Activated T-cell treated with anti-CD3 and anti-CD28 coated beads, Interleukin-2, amount 50 U/mL, for 72 hours (primary cell): ENCODE measurements around the gene ANKRD40. TPM values are rescaled to one million over a fixed set of nuclear protein-coding genes. Genes with fewer than 3 reads are reported as not detected.
A peak's percentile ranks its signal among the peaks of the same experiment; 100 is the strongest.
"Not testable (repeated sequence)": the region's sequence is repeated elsewhere in the genome, so short reads cannot be mapped to it uniquely, and the experiment has no call there.

ENCODE experiments used
- ATAC-seq, 2 donors: fragments of 150-1000 bp; cut with Tn5 transposase; replicated peaks in 1 of 2; 2 replicates each; pipeline ENCODE4 v1.10.0; 2021; ENCODE audit warnings: moderate library complexity in 2 of 2, mild to moderate bottlenecking in 1 of 2
- DNase-seq, 2 donors: peaks; one replicate each; pipeline ENCODE4 v3.0.0; 2021 to 2022; ENCODE audit warnings: mixed read lengths in 1 of 2
- H3K27ac Mint-ChIP-seq: one replicate; pipeline ENCODE4 v1.8.0; 2022; ENCODE audit warnings: mild to moderate bottlenecking, moderate library complexity, mixed read lengths
- H3K27me3 Mint-ChIP-seq: one replicate; pipeline ENCODE4 v1.8.0; 2022; ENCODE audit warnings: low read depth, mixed read lengths
- H3K36me3 Mint-ChIP-seq, 2 donors: one replicate each; pipeline ENCODE4 v1.8.0; 2022; ENCODE audit warnings: mixed read lengths in 2 of 2, mild to moderate bottlenecking in 1 of 2; ENCODE audit not compliant: insufficient read depth in 2 of 2
- H3K4me1 Mint-ChIP-seq: one replicate; pipeline ENCODE4 v1.8.0; 2022; ENCODE audit warnings: low read depth, mixed read lengths
- H3K4me3 Mint-ChIP-seq, 2 donors: one replicate each; pipeline ENCODE4 v1.8.0; 2022; ENCODE audit warnings: mild to moderate bottlenecking in 2 of 2, mixed read lengths in 2 of 2, moderate library complexity in 2 of 2
- H3K9me3 Mint-ChIP-seq, 2 donors: one replicate each; pipeline ENCODE4 v1.8.0; 2022; ENCODE audit warnings: mixed read lengths in 2 of 2
- total RNA-seq, 2 donors: library from RNA; stranded (reverse); gene quantifications; one replicate each; pipeline ENCODE4 v1.2.3, GENCODE V29; 2022

Gene ANKRD40
- total RNA-seq, 2 donors from 2014 or later: 36.4 to 37.8 TPM

DNA sequence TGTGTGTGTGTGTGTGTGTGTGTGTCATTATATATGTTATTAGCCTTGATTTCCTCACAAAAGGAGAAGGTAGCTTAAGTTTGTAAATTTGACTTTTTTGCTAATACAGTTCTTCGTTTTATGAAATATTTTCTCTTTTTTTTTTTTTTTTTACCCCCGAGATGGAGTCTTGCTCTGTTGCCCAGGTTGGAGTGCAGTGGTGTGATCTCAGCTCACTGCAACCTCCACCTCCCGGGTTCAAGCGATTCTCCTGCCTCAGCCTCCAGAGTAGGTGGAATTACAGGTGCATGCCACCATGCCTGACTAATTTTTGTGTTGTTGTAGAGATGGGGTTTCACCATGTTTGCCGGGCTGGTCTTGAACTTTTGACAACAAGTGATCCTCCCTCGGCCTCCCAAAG, 16.9 kb upstream of the ANKRD40 start:
- H3K9me3 Mint-ChIP-seq, H3K27me3 Mint-ChIP-seq: not testable (repeated sequence)

DNA sequence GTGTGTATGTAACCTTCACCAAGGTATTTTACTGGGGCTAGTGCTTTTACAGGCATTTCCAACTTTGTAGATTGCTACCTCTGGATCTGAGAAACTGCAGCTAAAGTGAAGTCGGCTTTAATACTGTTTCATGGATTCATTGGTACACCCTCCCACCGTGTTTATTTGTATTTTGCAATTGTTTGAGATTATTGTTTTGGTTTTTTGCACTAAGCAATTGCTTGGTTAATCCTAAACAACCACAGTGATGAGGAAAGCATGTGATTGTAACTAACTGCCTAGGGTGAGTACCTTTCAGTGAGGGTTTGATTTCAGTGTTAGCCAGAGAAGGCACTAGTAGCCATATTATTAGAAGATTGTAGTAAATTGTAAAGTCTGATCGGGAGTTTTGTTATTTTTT, 15.0 kb upstream of the ANKRD40 start:
- DNase-seq (no peak), ATAC-seq (no peak)
- H3K9me3 Mint-ChIP-seq: no peaks in the 10 kb centered on the region
- peak overlapping the region; percentile 92 to 97 for H3K4me3 Mint-ChIP-seq
- H3K36me3 Mint-ChIP-seq: peaks cover 4 to 13% of the 10 kb centered on the region in 2 donors
- H3K27ac Mint-ChIP-seq: peak overlapping the region; percentile 71
- H3K4me1 Mint-ChIP-seq: peaks cover 40% of the 10 kb centered on the region
- H3K27me3 Mint-ChIP-seq: no peaks in the 10 kb centered on the region

More for the DNA sequence above, 16.9 kb upstream of the ANKRD40 start:
- peaks cover 4 to 11% of the 10 kb centered on the region in 2 donors for H3K36me3 Mint-ChIP-seq
- not testable (repeated sequence) for ATAC-seq, DNase-seq, H3K27ac Mint-ChIP-seq
- H3K4me1 Mint-ChIP-seq: peaks cover 58% of the 10 kb centered on the region
- H3K4me3 Mint-ChIP-seq: peak overlapping the region in 1 of 2 donors; percentile 12

DNA sequence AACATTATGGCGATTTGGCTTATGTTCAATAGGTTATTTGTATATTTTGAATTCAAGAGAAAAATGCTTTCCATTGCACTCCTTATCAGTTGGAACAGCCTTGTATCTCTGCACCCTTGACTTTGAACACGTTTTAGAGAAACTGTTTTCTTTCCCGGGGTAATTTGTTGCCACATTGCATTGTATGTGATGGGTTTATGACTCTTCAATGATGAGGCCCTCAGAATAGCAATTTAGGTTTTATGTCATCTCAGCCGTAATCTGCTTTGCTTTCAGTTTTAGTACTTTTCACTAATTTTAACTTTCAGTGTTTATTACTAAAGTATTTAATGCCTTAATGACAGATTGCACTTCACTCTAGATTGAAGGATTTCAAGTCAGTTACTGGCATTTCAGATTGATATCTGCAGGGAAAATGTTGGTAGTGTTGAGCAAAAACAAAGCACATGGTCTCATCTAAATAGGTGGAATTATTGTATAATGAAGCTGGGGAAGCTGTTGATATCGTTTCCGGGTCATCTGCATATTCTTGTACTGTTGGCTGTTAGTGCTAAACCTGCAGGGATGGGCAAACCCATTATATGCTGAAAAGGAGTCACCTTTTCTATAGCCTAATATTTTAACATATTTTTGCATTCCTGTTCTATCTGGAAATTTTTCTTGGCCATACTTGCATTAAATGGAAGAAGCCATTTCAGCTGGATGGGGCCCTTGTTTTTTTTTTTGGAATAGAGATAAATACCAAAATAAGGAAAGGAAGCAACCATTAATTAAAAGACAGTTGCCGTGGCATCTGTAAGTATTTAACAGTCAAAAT, 13.7 kb upstream of the ANKRD40 start:
- no peak for DNase-seq
- Mint-ChIP-seq H3K4me3 (peak overlapping the region; percentile 92 to 97), H3K27ac (peak overlapping the region; percentile 96), H3K4me1 (peaks cover 32% of the 10 kb centered on the region), H3K36me3 (peaks cover 4 to 10% of the 10 kb centered on the region in 2 donors), H3K9me3 (no peaks in the 10 kb centered on the region), H3K27me3 (no peaks in the 10 kb centered on the region)
- ATAC-seq: no peak

DNA sequence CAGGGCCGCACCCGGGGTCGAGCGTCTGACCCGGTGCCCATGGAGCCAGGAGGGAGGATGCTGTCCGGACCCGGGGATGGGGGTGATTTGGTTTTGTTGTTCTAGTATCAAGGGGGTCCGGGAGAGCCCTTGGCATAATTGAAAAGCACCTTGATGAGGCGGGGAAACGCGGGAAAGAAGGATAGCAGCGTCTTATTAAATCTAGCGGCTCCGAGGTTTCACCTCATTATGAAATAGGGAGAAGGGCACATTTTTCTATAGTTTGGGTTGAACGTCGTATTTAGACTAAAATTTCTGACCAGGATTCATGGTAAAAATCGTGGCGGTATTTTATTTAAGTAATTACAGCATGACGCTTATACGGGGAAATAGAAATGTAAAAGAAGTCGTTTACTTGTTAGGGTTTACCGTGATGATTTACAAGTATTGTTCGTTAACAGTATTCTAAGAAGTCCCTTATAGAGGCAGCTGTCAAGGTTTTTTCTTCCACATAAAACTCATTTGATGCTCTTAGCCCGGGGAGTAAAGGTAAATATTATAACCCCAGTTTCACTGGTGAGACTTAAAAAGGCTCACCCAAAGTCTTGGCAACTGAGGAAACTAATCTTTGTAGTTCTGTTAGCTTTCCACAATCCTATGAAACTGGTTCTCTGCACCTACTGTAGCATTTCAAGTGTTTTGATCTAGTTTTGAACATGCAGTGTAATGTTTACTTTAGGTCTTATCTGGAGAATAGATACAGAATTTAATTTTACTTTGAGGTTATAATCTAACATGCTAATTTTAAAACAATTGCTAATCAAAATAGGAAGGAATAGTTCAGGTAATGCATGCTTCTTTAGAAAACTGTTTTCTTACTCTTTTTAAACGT, 12.4 kb upstream of the ANKRD40 start:
- Mint-ChIP-seq H3K9me3 (no peaks in the 10 kb centered on the region), H3K27me3 (no peaks in the 10 kb centered on the region), H3K27ac (peak overlapping the region; percentile 96), H3K4me1 (peaks cover 25% of the 10 kb centered on the region), H3K4me3 (peak overlapping the region; percentile 92 to 97), H3K36me3 (peaks cover 4 to 10% of the 10 kb centered on the region in 2 donors)
- DNase-seq: no peak
- ATAC-seq: no peak

DNA sequence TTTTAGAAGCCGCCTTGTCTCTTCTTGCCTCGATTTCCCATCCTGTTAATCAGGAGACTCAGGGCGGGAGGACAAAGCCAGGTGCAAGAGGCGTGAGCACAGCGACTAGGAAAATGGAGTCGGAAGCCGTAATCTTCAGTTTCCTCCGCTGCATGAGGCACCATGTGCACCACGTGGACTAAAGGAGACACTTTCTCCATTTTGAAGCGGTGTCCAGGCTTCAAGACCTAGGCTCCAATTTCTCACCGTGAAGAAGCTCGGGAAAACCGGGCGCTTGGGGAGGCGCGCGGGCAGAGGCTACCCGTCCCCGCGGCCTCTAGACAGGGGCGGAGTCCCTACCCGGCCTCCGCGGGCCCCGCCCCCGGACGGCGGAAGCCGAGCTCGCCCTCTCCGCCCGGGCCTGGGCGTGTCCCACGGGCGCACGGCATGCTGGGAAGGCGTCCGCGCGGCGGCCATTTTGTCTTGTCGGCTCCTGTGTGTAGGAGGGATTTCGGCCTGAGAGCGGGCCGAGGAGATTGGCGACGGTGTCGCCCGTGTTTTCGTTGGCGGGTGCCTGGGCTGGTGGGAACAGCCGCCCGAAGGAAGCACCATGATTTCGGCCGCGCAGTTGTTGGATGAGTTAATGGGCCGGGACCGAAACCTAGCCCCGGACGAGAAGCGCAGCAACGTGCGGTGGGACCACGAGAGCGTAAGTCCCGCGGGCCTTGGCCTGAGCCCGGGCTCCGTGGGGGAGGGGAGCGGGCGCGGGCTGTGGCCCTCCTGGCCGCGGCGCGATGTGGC, 11.6 kb upstream of the ANKRD40 start, which contains the start of gene LUC7L3:
Gene LUC7L3 (plus strand): TSS at position 460 of the 780 bp plus-strand sequence. CDS start 130 bp downstream, at position 590.
- Mint-ChIP-seq H3K4me1 (peaks cover 25% of the 10 kb centered on the region), H3K27ac (peak within 1 kb of the TSS; percentile 96), H3K4me3 (peak within 1 kb of the TSS; percentile 92 to 97), H3K9me3 (no peaks in the 10 kb centered on the region), H3K27me3 (no peaks in the 10 kb centered on the region), H3K36me3 (peaks cover 4 to 10% of the 10 kb centered on the region in 2 donors)
- DNase-seq (peak; percentile 95 to 97), ATAC-seq (peak; percentile 94 to 96)

DNA sequence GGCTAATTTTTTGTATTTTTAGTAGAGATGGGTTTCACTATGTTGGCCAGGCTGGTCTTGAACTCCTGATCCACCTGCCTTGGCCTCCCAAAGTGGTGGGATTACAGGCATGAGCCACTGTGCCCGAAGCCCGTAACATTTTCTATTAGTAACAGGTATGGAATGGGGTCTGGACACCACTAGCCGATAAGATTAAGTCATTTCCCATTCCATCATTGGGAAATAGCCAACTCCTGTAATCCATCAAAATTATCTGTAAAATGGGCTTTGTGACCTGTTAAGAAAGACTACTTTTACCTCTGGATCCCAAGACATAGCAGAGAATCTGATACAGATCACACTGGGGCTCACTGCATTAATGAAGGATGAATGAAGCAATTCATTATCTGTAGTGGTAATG, 7.8 kb upstream of the ANKRD40 start:
- H3K4me1 Mint-ChIP-seq: peaks cover 8% of the 10 kb centered on the region
- no peaks in the 10 kb centered on the region for H3K27me3 Mint-ChIP-seq
- H3K27ac Mint-ChIP-seq: no peak overlapping the region
- H3K9me3 Mint-ChIP-seq: no peaks in the 10 kb centered on the region
- no peak overlapping the region for H3K4me3 Mint-ChIP-seq
- H3K36me3 Mint-ChIP-seq: peaks cover 2 to 7% of the 10 kb centered on the region in 2 donors
- DNase-seq: no peak
- no peak for ATAC-seq

DNA sequence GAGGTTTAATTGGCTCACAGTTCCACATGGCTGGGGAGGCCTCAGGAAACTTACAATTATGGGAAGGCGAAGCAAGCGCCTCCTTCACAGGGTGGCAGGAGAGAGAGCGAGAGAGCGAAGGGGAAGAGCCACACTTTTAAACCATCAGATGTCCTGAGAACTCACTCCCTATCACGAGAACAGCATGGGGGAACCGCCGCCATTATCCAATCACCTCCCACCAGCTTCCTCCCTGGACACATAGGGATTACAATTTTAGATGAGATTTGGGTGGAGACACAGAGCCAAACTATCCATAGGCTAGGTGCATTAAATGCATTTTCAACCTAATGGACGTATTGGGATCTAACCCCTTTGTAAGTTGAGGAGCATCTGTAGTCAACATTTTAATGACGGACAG, 4.9 kb upstream of the ANKRD40 start:
- H3K4me3 Mint-ChIP-seq: no peak overlapping the region
- H3K27ac Mint-ChIP-seq: no peak overlapping the region
- no peak for DNase-seq
- H3K4me1 Mint-ChIP-seq: peaks cover 28% of the 10 kb centered on the region
- H3K9me3 Mint-ChIP-seq: no peaks in the 10 kb centered on the region
- no peak for ATAC-seq
- H3K36me3 Mint-ChIP-seq: no peaks in the 10 kb centered on the region
- no peaks in the 10 kb centered on the region for H3K27me3 Mint-ChIP-seq

DNA sequence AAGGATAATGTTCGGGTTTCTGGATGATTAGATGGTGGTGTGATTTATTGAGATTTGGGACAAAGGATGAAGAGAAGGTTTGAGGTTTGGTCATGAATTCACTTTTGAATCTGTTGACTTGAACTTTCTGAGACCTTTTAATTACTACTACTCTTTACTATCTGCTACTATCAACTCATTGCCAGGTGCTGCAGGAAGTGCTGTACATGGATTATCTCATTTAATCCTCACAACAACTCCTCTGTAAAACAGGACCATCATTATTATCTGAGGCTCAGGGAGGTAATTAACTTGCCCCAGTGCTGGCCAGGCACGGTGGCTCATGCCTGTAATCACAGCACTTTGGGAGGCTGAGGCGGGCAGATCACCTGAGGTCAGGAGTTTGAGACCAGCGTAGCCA, 2.9 kb upstream of the ANKRD40 start:
- Mint-ChIP-seq H3K9me3 (no peaks in the 10 kb centered on the region), H3K4me3 (no peak overlapping the region), H3K27me3 (no peaks in the 10 kb centered on the region), H3K27ac (peak overlapping the region; percentile 86), H3K36me3 (peaks cover 0 to 1% of the 10 kb centered on the region in 2 donors), H3K4me1 (peaks cover 33% of the 10 kb centered on the region)
- DNase-seq (no peak), ATAC-seq (no peak)

DNA sequence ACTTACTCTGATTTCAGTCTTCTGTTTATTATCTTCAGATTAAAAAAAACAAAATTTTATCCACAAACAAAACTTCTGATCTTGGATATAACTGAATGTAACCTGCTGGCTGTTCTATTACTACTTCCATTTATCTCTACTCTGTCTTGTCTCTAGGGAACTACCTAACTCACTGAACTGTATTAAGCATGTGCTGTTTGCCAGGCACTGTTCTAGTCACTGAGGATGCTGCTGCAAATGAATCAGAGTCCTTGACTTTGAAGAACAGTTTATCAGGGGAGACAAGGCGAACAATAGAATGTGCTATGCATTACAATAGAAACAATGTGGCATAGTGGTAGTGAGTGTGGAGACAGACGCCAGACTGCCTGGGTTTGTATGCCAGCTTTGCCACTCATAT, 2.3 kb upstream of the ANKRD40 start:
- Mint-ChIP-seq H3K4me1 (peaks cover 39% of the 10 kb centered on the region), H3K36me3 (peaks cover 1 to 2% of the 10 kb centered on the region in 2 donors), H3K4me3 (peak overlapping the region; percentile 13 to 87), H3K27me3 (no peaks in the 10 kb centered on the region), H3K27ac (peak overlapping the region; percentile 86), H3K9me3 (no peaks in the 10 kb centered on the region)
- no peak for ATAC-seq
- DNase-seq: no peak

DNA sequence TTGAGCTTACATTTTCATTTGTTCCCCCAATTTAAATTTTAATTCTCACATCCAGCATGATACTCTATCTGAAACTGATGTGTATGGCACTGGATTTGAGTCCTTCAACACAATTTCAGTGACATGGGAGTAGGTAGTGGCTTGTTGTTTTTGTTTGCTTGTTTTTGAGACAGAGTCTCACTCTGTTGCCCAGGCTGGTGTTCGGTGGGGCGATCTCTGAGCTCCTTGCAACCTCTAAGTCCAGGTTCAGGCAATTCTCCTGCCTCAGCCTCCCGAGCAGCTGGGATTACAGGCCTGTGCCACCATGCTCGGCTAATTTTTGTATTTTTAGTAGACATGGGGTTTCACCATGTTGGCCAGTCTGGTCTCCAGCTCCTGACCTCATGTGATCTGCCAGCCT, 1.3 kb upstream of the ANKRD40 start:
- not testable (repeated sequence) for H3K27me3 Mint-ChIP-seq, H3K36me3 Mint-ChIP-seq, ATAC-seq, DNase-seq, H3K9me3 Mint-ChIP-seq
- H3K27ac Mint-ChIP-seq: peak overlapping the region; percentile 93
- peak overlapping the region; percentile 84 to 87 for H3K4me3 Mint-ChIP-seq
- H3K4me1 Mint-ChIP-seq: peaks cover 47% of the 10 kb centered on the region

DNA sequence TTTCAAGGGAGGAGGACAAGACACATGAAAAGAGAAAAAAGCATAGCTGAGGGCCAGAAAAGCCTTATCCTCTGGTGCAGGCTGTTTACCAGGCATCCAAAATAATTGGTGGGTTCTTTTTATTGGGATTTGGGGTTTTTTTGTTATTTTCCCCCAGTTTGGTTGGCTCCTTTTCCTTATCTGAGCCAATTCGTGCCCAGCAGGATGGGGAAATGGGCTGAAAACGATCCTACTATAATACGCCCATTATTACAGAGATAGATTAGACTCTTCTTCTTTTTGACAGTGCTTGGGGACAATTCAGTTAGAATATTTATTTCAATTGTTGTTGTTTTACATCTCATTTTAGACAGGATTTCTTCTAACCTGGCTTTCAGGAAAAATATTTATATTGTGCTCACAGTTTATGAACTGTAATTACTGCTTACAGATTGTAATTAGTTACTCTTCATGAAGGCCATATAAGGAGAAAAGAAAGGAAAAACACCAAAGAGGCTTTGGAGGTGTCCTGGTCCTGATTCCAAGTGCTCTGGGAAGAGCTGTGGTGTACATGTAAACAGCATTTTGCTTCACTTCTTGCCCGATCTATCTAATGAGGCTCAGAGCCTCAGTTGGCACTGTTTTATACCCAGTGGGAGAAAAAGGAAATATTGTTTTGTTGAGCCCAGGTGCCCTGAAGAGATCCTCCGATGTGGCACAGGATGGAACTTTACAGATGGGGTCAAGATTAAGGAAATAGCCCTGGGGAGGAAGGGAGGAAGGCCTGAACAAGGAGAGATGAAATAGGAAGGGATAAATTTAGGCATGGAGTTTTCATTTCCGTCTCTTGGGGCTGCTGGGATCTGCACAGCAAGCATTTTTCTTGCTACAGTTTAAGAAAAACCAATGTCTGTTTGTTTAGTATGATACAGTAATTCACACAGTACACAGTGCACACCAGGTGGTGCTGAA, 611 bp upstream of the ANKRD40 start:
- peak overlapping the region; percentile 93 for H3K27ac Mint-ChIP-seq
- no peaks in the 10 kb centered on the region for H3K9me3 Mint-ChIP-seq
- DNase-seq (no peak), ATAC-seq (no peak)
- H3K4me3 Mint-ChIP-seq: peak overlapping the region; percentile 84 to 87
- H3K4me1 Mint-ChIP-seq: peaks cover 54% of the 10 kb centered on the region
- peaks cover 3 to 8% of the 10 kb centered on the region in 2 donors for H3K36me3 Mint-ChIP-seq
- no peaks in the 10 kb centered on the region for H3K27me3 Mint-ChIP-seq

DNA sequence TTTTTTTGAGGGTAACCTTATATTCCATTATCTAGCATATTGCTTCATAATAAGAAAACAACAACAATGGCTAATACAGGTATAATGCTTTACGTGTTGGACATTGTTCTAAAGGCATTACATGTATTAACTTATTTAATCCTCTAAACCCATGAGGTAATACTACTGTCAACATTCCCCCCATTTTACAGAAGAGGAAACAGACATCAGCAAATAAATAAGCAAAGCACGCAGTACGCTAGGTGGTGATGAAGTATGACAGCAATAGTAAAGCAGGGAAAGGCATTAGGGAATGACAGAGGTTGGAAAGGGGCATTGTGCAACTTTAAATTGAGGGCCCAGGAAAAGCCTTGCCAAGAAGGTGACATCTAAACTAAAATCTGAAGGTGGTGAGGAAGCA, 4.6 kb downstream of the ANKRD40 start:
- H3K27ac Mint-ChIP-seq: peak overlapping the region; percentile 49
- no peaks in the 10 kb centered on the region for H3K27me3 Mint-ChIP-seq
- DNase-seq: no peak
- peaks cover 7 to 19% of the 10 kb centered on the region in 2 donors for H3K36me3 Mint-ChIP-seq
- ATAC-seq: no peak
- no peaks in the 10 kb centered on the region for H3K9me3 Mint-ChIP-seq
- H3K4me3 Mint-ChIP-seq: peak overlapping the region in 1 of 2 donors; percentile 1
- H3K4me1 Mint-ChIP-seq: peaks cover 53% of the 10 kb centered on the region
